Neural crest cell (in vitro differentiated cells): Measurements from ENCODE around the gene BSN. TPM values are rescaled to one million over a fixed set of nuclear protein-coding genes. Genes with fewer than 3 reads are reported as not detected.

Source experiments
- DNase-seq: peaks from one replicate; pipeline ENCODE4 v3.0.0; 2021; ENCODE audit warnings: low read depth, mixed read lengths, low spot score
- H3K27ac Mint-ChIP-seq: one replicate; pipeline ENCODE4 v1.8.0; 2021; ENCODE audit warnings: mild to moderate bottlenecking, mixed read lengths; ENCODE audit not compliant: unreplicated experiment
- H3K27me3 Mint-ChIP-seq: 2 replicates; pipeline ENCODE4 v1.8.0; 2021; ENCODE audit warnings: low read depth, mild to moderate bottlenecking, mixed read lengths
- H3K36me3 Mint-ChIP-seq: 2 replicates; pipeline ENCODE4 v1.8.0; 2021; ENCODE audit warnings: low read depth, mild to moderate bottlenecking, mixed read lengths
- H3K4me1 Mint-ChIP-seq: 2 replicates; pipeline ENCODE4 v1.8.0; 2021; ENCODE audit warnings: mixed read lengths
- H3K4me3 Mint-ChIP-seq: one replicate; pipeline ENCODE4 v1.8.0; 2021; ENCODE audit warnings: mild to moderate bottlenecking, mixed read lengths
- H3K9me3 Mint-ChIP-seq: 2 replicates; pipeline ENCODE4 v1.8.0; 2021; ENCODE audit warnings: mixed read lengths
- CTCF ChIP-seq: fragments of 200-600 bp; sonication (generic); conservative IDR thresholded peaks from 2 replicates; pipeline ENCODE4 v1.5.0; 2021; ENCODE audit warnings: antibody characterized with exemption, mild to moderate bottlenecking
- long read RNA-seq: library from polyadenylated mRNA; unstranded; transcript quantifications from one replicate; pipeline ENCODE4 v2.0.0, GENCODE V29; 2020
- total RNA-seq: library from RNA; stranded (reverse); gene quantifications from 2 replicates; pipeline ENCODE4 v1.2.1, GENCODE V29; 2021

The BSN gene
- 6.1 and 6.5 TPM in 2 replicates for total RNA-seq
- long read RNA-seq, partial matches to known transcripts, result 1 of 4 reads
- long read RNA-seq, other reads (novel, unspliced or antisense), result 3 of 4 reads

DNA sequence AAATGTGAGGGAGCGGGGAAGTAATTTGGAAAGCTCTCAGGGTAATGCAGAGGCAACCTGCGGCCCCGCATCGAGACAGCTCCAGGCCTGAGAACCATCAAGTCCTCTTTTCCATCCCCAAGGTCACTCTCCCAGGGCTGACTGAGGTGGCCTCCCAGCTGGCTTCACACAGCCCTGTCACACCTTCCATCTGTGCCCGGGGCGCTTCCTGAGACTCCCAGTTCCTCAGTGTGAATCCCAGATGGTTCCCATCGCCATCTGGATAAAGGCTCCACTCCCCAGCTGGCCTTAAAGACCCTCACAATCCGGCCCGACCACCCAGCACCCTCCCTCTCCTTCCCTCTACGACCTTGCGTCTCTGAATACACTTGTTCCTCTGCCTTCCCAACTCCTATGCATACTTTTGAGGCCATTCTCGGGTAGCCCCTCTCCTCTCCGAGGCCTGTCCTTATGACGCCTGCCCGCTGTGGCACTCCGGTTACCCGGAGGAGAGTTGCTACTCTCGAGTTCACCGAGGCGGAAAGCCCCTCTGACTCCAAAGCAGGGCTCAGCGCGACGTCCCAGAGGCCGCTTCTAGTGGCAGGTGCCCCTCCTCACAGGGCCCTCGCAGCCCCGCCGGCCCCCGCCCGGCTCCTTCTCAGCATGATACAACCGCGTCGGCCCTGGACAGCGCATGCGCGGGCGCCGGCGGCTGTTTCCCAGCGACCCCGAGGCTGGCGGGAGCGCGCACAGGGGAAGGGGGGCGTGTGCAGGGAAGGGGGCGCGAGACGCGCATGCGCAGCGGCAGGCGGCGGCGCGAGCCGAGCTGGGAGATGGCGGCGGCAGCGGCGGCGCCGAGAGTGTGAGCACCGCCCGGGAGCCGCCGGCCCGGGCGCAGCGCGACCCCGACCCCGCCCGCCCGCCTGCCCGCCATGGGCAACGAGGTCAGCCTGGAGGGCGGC lies at the start of gene BSN:
TSS of gene BSN (plus strand) at position 786 of the 941 bp plus-strand sequence. CDS start at position 912, 126 bp downstream.
- Mint-ChIP-seq H3K4me3 (peak within 1 kb of the TSS; percentile 94), H3K4me1 (peaks cover 27% of the 10 kb centered on the region)
- TF ChIP-seq CTCF, result no peak

GRCh38 chr3:49506906-49507305 lies 47.4 kb upstream of the BSN start:
- H3K27me3 Mint-ChIP-seq, result no peaks in the 10 kb centered on the region
- H3K27ac Mint-ChIP-seq, result no peak overlapping the region
- no peak overlapping the region for H3K4me3 Mint-ChIP-seq
- no peak for TF ChIP-seq CTCF
- no peak for DNase-seq
- H3K9me3 Mint-ChIP-seq, result no peaks in the 10 kb centered on the region
- peaks cover 12% of the 10 kb centered on the region for H3K36me3 Mint-ChIP-seq
- no peaks in the 10 kb centered on the region for H3K4me1 Mint-ChIP-seq

More for the DNA sequence above, at the start of gene BSN:
- peaks cover 7% of the 10 kb centered on the region for H3K27me3 Mint-ChIP-seq
- H3K36me3 Mint-ChIP-seq, result peaks cover 2% of the 10 kb centered on the region
- H3K9me3 Mint-ChIP-seq, result no peaks in the 10 kb centered on the region
- peak within 1 kb of the TSS; percentile 99 for H3K27ac Mint-ChIP-seq
- peak; percentile 93 for DNase-seq

- Mint-ChIP-seq H3K27ac (no peak overlapping the region), H3K4me1 (no peaks in the 10 kb centered on the region), H3K36me3 (peaks cover 15% of the 10 kb centered on the region), H3K4me3 (no peak overlapping the region), H3K27me3 (no peaks in the 10 kb centered on the region), H3K9me3 (no peaks in the 10 kb centered on the region)
- no peak for DNase-seq
- no peak for TF ChIP-seq CTCF
Observed at GRCh38 chr3:49509028-49509561, 45.2 kb upstream of the BSN start.

GRCh38 chr3:49511639-49512038 lies 42.6 kb upstream of the BSN start:
- H3K27ac Mint-ChIP-seq, result no peak overlapping the region
- no peaks in the 10 kb centered on the region for H3K27me3 Mint-ChIP-seq
- TF ChIP-seq CTCF, result no peak
- no peaks in the 10 kb centered on the region for H3K9me3 Mint-ChIP-seq
- DNase-seq, result no peak
- no peak overlapping the region for H3K4me3 Mint-ChIP-seq
- H3K36me3 Mint-ChIP-seq, result peaks cover 24% of the 10 kb centered on the region
- no peaks in the 10 kb centered on the region for H3K4me1 Mint-ChIP-seq

DNA sequence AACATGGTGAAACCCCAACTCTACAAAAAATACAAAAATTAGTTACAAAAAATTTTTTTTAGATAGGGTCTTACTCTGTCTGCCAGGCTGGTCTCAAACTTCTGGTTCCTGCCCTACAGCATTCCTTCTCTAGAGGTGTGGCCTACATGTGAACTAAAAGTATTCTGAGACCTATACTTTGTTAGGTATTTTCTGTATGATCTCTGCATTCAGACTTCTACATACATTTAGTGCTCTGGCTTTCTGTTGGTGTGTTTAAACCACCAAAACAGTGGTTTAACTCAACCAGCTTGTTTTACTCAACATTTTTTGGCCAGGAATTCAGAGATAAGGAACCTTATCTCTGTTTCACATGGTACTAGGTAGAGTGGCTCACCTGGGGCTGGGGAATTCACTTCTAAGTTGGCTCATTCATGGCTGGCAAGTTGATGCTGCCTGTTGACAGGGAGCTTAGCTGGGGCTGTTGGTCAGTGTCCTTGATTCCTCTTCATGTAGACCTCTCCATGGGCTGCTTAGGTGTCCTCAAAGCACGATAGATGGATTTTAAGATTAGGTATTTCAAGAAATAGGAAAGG lies 41.4 kb upstream of the BSN start:
- H3K36me3 Mint-ChIP-seq, result peaks cover 31% of the 10 kb centered on the region
- H3K27me3 Mint-ChIP-seq, result no peaks in the 10 kb centered on the region
- H3K27ac Mint-ChIP-seq, result no peak overlapping the region
- peaks cover 6% of the 10 kb centered on the region for H3K4me1 Mint-ChIP-seq
- DNase-seq, result no peak
- H3K4me3 Mint-ChIP-seq, result no peak overlapping the region
- no peaks in the 10 kb centered on the region for H3K9me3 Mint-ChIP-seq
- TF ChIP-seq CTCF, result no peak
